ENCODE measurements around the gene WDR20. TPM values are rescaled to one million over a fixed set of nuclear protein-coding genes. Genes with fewer than 3 reads are reported as not detected.

Gene WDR20
- total RNA-seq, 1 experiment from 2014 or later: 25.6 TPM

- DNase-seq (ENCODE audit: low spot score) (no peak), ATAC-seq (no peak)
- POLR2A ChIA-PET: no interaction called here
- Mint-ChIP-seq H3K4me3 (no peak overlapping the region), H3K27me3 (ENCODE audit: low read depth) (no peaks in the 10 kb centered on the region), H3K4me1 (peaks cover 36% of the 10 kb centered on the region), H3K9me3 (no peaks in the 10 kb centered on the region), H3K27ac (no peak overlapping the region), H3K36me3 (no peaks in the 10 kb centered on the region)
- CTCF ChIA-PET: no interaction called here
- no peak for TF ChIP-seq ZNF396 (CRISPR knock-in tag; IDR thresholded peaks at IDR 0.05; ENCODE audit: borderline replicate concordance)
- TF ChIP-seq USF1 (CRISPR knock-in tag; IDR thresholded peaks at IDR 0.05): no peak
- TF ChIP-seq SMAD3 (CRISPR knock-in tag; IDR thresholded peaks at IDR 0.05; ENCODE audit: borderline replicate concordance): no peak
- TF ChIP-seq CDX4 (CRISPR knock-in tag; IDR thresholded peaks at IDR 0.05; ENCODE audit: borderline replicate concordance): no peak
- TF ChIP-seq ATF3 (CRISPR knock-in tag; conservative IDR thresholded peaks at IDR 0.05): no peak
- TF ChIP-seq GTF2I (CRISPR knock-in tag; conservative IDR thresholded peaks at IDR 0.05): no peak
- TF ChIP-seq PREB (CRISPR knock-in tag; IDR thresholded peaks at IDR 0.05; ENCODE audit: borderline replicate concordance): no peak
- no peak for TF ChIP-seq TCF7 (CRISPR knock-in tag; IDR thresholded peaks at IDR 0.05; ENCODE audit: low read depth)
- TF ChIP-seq CREM (CRISPR knock-in tag; IDR thresholded peaks at IDR 0.05): no peak
- no peak for TF ChIP-seq SMAD4 (CRISPR knock-in tag; IDR thresholded peaks at IDR 0.05)
- no peak for TF ChIP-seq NR3C1 (CRISPR knock-in tag; conservative IDR thresholded peaks at IDR 0.05; ENCODE audit: low read depth)
- TF ChIP-seq JAZF1 (CRISPR knock-in tag; IDR thresholded peaks at IDR 0.05): no peak
- no peak for TF ChIP-seq TEAD1 (CRISPR knock-in tag; IDR thresholded peaks at IDR 0.05)
- TF ChIP-seq ZNF317 (CRISPR knock-in tag; IDR thresholded peaks at IDR 0.05; ENCODE audit: borderline replicate concordance, low read depth): no peak
- no peak for TF ChIP-seq ZBTB21 (CRISPR knock-in tag; IDR thresholded peaks at IDR 0.05; ENCODE audit: borderline replicate concordance)
- no peak for TF ChIP-seq ZNF532 (CRISPR knock-in tag; IDR thresholded peaks at IDR 0.05; ENCODE audit: borderline replicate concordance)
- no peak for TF ChIP-seq ZNF423 (CRISPR knock-in tag; IDR thresholded peaks at IDR 0.05)
- no peak for TF ChIP-seq NR2C2 (CRISPR knock-in tag; IDR thresholded peaks at IDR 0.05)
These were observed 44.2 kb downstream of the WDR20 start for GRCh38 chr14:102183886-102184285.

- POLR2A ChIA-PET: no interaction called here
- Mint-ChIP-seq H3K4me1 (peaks cover 36% of the 10 kb centered on the region), H3K36me3 (no peaks in the 10 kb centered on the region), H3K9me3 (no peaks in the 10 kb centered on the region), H3K4me3 (no peak overlapping the region), H3K27me3 (ENCODE audit: low read depth) (no peaks in the 10 kb centered on the region), H3K27ac (peak overlapping the region; percentile 1; the same call in 1 of the 2 replicates)
- DNase-seq (ENCODE audit: low spot score) (no peak), ATAC-seq (peak; percentile 52)
- CTCF ChIA-PET: interaction anchor here (0.7 kb wide), 1 partner anchor 129 kb away, joined by 3 read pairs; no protein-coding TSS in a partner anchor
- TF ChIP-seq CBFB (CRISPR knock-in tag; IDR thresholded peaks at IDR 0.05; ENCODE audit: low read depth): no peak
- TF ChIP-seq MLX (CRISPR knock-in tag; IDR thresholded peaks at IDR 0.05): no peak
- TF ChIP-seq IRF2 (CRISPR knock-in tag; IDR thresholded peaks at IDR 0.05; ENCODE audit: borderline replicate concordance, low read depth): no peak
- TF ChIP-seq USF2 (CRISPR knock-in tag; IDR thresholded peaks at IDR 0.05): no peak
- TF ChIP-seq FOXK1 (CRISPR knock-in tag; IDR thresholded peaks at IDR 0.05): no peak
- no peak for TF ChIP-seq IRF1 (CRISPR knock-in tag; IDR thresholded peaks at IDR 0.05)
- no peak for TF ChIP-seq TEAD1 (CRISPR knock-in tag; IDR thresholded peaks at IDR 0.05)
- TF ChIP-seq OVOL2 (CRISPR knock-in tag; IDR thresholded peaks at IDR 0.05; ENCODE audit: borderline replicate concordance): no peak
These were observed 44.8 kb downstream of the WDR20 start for GRCh38 chr14:102184316-102185035.

Measured in WTC11 (cell line).